Stimulated activated effector memory CD8-positive, alpha-beta T cell treated with anti-CD3 and anti-CD28 coated beads, Interleukin-12 subunit alpha, Interleukin-12 subunit beta, amount 100 ng/mL, for 72 hours (primary cell): ENCODE results near the gene ARID5A.

Experiments used
- ATAC-seq: fragments of 150-1000 bp; cut with Tn5 transposase; 2 replicates; pipeline ENCODE4 v1.10.0; 2021
- DNase-seq, 2 donors: peaks; one replicate each; pipeline ENCODE4 v3.0.0; 2021 to 2022; ENCODE audit warnings: low spot score in 2 of 2
- H3K27ac Mint-ChIP-seq: one replicate; pipeline ENCODE4 v1.8.0; 2022; ENCODE audit warnings: mild to moderate bottlenecking, mixed read lengths
- H3K36me3 Mint-ChIP-seq: one replicate; pipeline ENCODE4 v1.8.0; 2022; ENCODE audit warnings: mild to moderate bottlenecking, mixed read lengths
- H3K4me1 Mint-ChIP-seq: one replicate; pipeline ENCODE4 v1.8.0; 2022; ENCODE audit warnings: mixed read lengths
- H3K4me3 Mint-ChIP-seq: one replicate; pipeline ENCODE4 v1.8.0; 2022; ENCODE audit warnings: mild to moderate bottlenecking, mixed read lengths
- H3K9me3 Mint-ChIP-seq: one replicate; pipeline ENCODE4 v1.8.0; 2022; ENCODE audit warnings: mixed read lengths

ARID5A gene

DNA sequence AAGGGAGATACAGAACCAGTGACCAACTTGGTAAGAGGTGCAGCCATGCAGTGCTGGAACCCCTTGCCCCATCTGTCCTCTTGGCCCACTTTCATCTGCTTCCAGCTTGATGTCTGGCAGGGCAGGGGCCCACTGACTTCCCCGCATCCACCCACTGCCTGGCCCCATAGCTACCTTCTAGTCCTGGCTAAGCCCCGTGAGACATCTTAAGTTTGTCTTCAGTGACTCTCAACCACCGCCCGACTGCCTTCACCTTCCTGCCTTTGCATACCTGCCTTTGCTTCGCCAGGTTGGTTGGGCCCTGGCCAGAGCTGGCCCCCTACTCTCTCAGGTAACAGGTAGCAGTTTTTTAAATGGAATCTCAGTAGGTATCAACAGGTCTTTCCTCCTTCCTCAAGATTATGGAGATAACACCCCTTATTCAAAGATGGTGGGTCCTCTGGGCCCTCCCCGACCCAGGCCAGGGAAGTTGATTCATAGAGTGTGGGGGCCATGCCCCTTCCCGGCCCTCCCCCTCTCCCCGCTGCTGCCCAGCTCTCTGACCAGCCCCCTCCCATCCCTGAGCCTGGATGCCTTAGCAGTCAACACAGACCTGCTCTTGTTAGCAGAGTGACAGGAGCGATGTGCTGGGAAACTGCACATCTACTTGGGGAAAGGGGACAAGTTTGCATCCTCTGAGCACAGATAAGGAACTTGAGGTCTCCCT is 2.8 kb downstream of the ARID5A start:
- peaks cover 77% of the 10 kb centered on the region for H3K36me3 Mint-ChIP-seq
- H3K4me3 Mint-ChIP-seq, result peak overlapping the region; percentile 96
- no peaks in the 10 kb centered on the region for H3K9me3 Mint-ChIP-seq
- H3K27ac Mint-ChIP-seq, result peak overlapping the region; percentile 96
- H3K4me1 Mint-ChIP-seq, result peaks cover 61% of the 10 kb centered on the region
- no peak for DNase-seq
- ATAC-seq, result peak; percentile 11

DNA sequence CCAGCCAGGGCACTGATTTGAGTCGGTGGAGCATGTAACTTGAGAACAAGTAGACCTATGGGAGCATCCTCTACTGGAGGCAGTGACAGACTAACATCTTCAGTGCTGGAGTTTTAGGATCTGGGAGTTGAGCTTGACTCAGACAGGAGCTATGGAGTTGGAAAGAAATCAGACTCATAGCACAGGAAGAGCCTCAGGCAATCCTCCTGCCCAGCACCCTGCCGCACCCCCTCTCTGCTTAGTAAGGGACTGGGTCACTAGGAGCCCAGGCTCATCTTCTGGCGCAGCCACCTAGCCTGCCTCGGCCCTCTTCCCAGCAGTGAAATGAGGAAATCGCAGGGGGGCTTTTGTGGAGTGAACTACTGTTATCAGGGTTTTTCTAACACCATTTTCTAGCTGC is 3.6 kb downstream of the ARID5A start:
- Mint-ChIP-seq H3K4me1 (peaks cover 63% of the 10 kb centered on the region), H3K9me3 (no peaks in the 10 kb centered on the region), H3K4me3 (peak overlapping the region; percentile 96), H3K27ac (peak overlapping the region; percentile 96), H3K36me3 (peaks cover 85% of the 10 kb centered on the region)
- ATAC-seq (no peak), DNase-seq (no peak)

DNA sequence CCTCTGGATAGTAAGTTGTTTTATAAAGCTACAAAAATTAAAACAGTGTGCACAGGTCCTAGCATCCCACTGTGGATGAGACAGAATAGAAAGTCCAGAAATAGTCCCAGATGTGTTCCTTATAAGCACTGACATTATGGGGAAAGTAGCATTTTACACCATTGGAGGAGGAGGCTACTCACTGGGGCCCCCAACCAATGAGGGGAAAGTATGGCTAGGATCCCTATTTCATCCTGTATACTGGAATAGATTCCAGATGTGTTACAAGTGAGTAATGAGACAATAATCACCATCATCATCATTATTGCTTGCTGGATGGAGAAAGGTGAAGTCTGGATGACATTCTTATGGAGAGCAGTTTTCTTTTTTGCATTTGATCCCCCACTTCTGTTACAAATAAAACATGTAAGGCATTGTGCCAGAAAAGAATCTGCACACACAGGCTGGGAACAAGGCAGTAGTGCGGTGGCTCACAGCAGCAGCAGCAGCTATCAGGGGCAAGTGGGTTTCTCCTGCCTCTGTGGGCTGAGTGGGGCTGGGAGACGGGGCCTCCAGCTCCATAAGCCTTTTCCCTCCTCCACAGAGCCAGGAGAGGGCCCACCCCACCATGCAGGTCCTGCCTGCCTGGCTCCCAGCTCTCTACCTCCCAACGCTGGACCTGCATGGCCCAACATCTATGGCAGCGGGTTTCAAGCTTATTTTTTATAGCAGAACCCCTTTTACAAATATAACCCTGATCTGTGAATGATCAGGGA is 5.0 kb downstream of the ARID5A start:
- Mint-ChIP-seq H3K27ac (no peak overlapping the region), H3K36me3 (peaks cover 99% of the 10 kb centered on the region), H3K9me3 (no peaks in the 10 kb centered on the region), H3K4me1 (peaks cover 64% of the 10 kb centered on the region), H3K4me3 (peak overlapping the region; percentile 96)
- no peak for DNase-seq
- ATAC-seq, result no peak

DNA sequence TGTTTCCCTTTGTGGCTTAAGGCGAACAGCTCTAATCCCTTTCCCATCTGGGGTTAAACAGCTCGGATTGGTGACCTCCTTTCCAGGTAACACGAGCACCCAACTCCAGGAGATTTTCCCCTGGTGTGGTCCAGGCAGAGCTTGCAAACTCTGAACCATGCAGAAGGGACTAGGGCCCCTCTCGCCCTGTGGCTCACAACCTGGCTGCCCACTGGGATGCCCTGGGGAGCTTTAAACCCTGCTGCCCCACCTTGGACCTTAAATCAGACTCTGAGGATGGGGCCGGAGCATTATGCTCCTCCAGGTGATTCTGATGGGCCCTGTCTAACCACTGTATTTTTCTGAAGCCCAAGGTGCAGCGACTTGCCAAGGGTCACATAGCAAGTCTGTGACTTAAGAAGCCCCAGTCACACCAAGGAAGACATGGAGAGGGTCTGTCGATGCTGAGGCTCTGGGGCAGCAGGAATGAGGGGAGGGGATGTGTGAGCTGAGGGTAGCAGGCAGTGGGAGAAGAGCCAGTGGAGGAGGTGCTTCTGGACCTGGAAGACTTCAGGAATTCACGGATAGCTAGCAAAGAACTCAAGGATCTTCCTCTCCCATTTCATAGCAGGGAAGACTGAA is 5.9 kb downstream of the ARID5A start:
- Mint-ChIP-seq H3K36me3 (peaks cover 100% of the 10 kb centered on the region), H3K4me1 (peaks cover 73% of the 10 kb centered on the region), H3K9me3 (no peaks in the 10 kb centered on the region), H3K27ac (peak overlapping the region; percentile 60), H3K4me3 (peak overlapping the region; percentile 96)
- ATAC-seq, result no peak
- DNase-seq, result no peak

DNA sequence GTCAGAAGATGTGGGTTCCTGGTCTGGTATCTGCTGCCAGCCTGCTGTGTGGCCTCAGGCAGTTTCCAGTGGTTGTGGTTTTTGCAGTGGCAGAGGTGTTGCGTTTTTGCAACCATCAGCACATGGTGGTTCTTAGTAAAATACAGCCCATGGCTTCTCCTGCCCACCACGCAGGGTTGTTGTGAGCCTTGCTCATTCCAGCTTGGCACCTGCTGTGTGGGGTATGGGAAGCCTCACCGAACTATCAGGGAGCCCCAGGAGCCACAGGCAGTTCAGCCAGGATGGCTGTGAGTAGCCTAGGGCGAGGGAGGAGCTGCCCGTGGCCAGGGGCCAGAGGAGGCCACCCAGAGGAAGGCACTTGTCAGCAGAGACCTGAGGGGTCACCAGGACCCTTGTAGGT is 9.8 kb downstream of the ARID5A start:
- ATAC-seq (peak; percentile 56), DNase-seq (peak in 1 of 2 donors; percentile 62)
- Mint-ChIP-seq H3K4me3 (peak overlapping the region; percentile 55), H3K27ac (peak overlapping the region; percentile 91), H3K4me1 (peaks cover 61% of the 10 kb centered on the region), H3K9me3 (no peaks in the 10 kb centered on the region), H3K36me3 (peaks cover 100% of the 10 kb centered on the region)

DNA sequence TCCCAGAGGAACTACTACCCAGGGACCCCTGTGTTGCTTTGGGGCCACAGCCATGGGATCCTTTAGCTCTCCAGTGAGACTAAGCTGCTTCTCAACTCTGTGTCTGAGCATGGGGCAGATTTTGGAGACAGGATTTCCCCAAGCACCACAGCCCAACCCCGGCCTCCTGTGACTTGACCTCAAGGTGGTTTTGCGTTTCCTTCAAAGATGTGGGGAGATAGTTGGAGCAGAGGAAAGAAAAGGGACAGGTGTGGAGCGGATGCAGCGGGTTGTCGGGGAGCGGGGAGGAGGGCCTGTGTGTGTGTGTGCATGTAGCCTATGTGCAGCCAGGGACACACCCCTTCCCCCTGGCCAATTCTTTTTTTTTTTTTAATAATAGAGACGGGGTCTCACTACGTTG is 10.2 kb downstream of the ARID5A start:
- Mint-ChIP-seq H3K4me1 (peaks cover 61% of the 10 kb centered on the region), H3K27ac (peak overlapping the region; percentile 91), H3K4me3 (peak overlapping the region; percentile 55), H3K9me3 (no peaks in the 10 kb centered on the region), H3K36me3 (peaks cover 100% of the 10 kb centered on the region)
- DNase-seq, result no peak
- ATAC-seq, result no peak

DNA sequence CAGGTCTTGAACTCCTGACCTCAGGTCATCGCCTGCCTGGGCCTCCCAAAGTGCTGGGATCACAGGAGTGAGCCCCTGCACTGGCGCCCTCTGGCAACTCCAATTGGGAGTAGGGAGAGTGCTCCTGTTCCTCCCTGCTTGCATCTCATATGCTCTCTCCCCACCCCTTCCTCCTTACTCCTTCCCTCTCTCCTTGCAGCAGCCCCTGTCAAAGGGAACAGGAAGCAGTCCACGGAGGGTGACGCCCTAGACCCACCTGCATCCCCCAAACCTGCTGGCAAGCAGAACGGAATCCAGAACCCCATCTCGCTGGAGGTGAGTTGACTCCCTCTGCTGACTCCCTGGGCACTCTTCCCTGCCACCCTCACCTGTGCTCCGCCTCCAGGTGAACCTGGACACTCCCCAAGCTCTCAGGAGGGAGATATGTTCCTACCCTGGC is 10.7 kb downstream of the ARID5A start:
- Mint-ChIP-seq H3K27ac (peak overlapping the region; percentile 91), H3K9me3 (no peaks in the 10 kb centered on the region), H3K36me3 (peaks cover 100% of the 10 kb centered on the region), H3K4me3 (peak overlapping the region; percentile 55), H3K4me1 (peaks cover 65% of the 10 kb centered on the region)
- DNase-seq, result no peak
- no peak for ATAC-seq

DNA sequence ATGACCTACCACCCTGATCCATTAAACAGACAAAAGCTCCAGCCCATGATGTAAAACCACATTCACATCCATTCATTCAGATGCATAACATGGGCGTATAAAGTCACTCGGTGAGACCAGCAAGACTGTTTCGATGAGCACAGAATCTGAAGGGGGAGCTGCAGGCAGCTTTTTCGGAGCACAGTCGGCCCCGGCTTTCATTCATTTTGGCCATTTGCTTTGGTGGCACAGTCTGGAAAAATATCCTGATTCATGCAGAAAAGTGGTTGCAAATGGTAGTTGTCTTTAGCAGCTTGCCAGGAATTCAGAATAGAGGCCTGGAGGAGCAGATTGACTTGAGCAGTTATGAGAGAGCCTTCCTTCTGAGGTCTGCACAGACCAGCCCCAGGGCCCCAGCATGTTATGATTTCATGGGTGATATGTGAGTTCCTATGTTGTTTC is 11.2 kb downstream of the ARID5A start:
- Mint-ChIP-seq H3K4me1 (peaks cover 62% of the 10 kb centered on the region), H3K9me3 (no peaks in the 10 kb centered on the region), H3K27ac (peak overlapping the region; percentile 91), H3K4me3 (peak overlapping the region; percentile 55), H3K36me3 (peaks cover 100% of the 10 kb centered on the region)
- no peak for ATAC-seq
- no peak for DNase-seq

DNA sequence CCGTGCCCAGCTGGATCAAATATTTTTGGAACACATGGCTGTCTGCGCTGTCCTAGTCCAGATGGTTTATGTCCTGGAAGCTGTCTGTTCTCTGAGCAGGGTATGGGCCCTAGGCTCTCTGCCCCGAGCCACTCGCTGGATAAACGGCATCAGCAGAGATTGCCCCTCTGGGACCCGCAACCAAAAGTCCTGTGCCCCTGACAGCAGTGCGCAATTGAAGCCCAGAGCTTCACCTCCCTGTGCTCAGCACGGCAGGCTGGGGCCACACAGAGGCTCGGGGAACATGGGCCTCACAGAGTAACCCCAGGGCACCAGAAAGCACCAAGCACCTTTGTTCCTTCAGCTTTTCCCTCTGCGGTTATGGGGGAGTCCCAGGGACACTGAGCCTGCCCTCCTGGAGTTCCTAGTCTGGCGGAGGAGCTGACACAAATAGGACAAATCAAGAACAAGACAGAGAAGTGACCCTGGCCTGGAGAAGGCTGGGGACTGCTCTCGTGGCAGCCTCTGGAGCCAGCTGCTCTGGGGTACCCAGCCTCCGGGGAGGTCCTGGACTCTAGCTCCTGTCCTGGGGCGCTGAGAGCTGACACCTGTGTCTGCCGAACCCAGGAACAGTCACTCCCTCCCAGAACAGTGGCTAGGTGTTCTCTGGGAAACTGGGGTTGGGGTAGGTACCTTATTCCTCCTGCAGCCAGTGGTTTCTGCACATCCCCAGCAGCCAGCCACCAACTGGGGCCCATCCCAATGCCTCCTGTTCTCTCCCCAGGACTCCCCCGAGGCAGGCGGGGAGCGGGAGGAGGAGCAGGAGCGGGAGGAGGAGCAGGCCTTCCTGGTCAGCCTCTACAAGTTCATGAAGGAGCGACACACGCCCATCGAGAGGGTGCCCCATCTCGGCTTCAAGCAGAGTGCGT is 12.3 kb downstream of the ARID5A start:
- Mint-ChIP-seq H3K9me3 (no peaks in the 10 kb centered on the region), H3K4me3 (no peak overlapping the region), H3K36me3 (peaks cover 100% of the 10 kb centered on the region), H3K4me1 (peaks cover 64% of the 10 kb centered on the region), H3K27ac (no peak overlapping the region)
- no peak for ATAC-seq
- DNase-seq, result no peak

DNA sequence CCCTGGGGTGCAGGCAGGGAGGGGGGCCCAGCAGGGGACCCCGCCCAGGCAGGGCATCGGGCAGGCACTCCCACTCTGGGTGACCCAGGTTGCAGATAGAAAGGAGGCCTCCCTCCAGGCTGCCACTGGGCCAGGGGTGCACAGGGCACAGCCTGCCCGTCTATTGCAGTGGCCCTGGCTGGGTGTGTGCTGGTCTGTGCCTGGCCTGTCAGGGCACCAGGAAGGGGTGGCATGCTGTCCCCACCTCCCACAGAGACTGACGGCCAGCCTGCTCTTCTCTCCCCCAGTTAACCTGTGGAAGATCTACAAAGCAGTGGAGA is 12.9 kb downstream of the ARID5A start:
- H3K4me1 Mint-ChIP-seq, result peaks cover 64% of the 10 kb centered on the region
- no peak overlapping the region for H3K4me3 Mint-ChIP-seq
- no peak for DNase-seq
- H3K36me3 Mint-ChIP-seq, result peaks cover 100% of the 10 kb centered on the region
- H3K9me3 Mint-ChIP-seq, result no peaks in the 10 kb centered on the region
- peak overlapping the region; percentile 26 for H3K27ac Mint-ChIP-seq
- no peak for ATAC-seq

DNA sequence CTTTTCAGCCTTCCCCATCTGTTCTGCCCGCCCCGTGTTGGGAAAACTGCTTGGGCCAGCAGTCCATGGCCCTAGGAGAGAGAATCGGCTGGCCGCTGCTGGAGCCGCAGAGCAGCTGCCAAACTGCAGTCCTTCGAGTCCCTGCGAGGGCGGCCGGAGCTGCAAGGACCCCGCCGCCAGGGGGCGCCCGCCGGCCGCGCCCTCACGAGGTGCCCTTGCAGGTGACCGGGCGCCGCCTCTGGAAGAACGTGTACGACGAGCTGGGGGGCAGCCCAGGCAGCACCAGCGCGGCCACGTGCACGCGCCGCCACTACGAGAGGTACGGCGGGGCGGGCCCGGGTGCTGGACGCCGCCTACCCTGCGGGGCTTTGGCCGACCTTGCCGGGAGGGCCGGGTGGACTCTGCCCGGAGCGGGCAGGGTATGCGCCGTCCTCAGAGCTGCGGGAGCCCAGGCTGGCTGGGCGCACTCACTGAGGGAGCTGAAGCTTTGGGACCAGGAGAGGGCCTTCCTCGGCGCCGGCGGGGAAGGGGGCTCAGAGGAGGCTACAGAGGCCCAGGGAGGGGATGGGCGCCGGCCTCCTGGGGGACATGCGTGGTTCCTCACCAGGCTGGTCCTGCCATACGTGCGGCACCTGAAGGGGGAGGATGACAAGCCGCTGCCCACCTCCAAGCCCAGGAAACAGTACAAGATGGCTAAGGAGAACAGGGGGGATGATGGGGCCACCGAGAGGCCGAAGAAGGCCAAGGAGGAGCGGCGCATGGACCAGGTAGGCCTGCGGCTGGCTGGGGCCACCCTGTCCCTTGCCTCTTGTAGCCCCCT is 13.6 kb downstream of the ARID5A start:
- Mint-ChIP-seq H3K4me3 (no peak overlapping the region), H3K27ac (peak overlapping the region; percentile 26), H3K9me3 (no peaks in the 10 kb centered on the region), H3K36me3 (peaks cover 100% of the 10 kb centered on the region), H3K4me1 (peaks cover 64% of the 10 kb centered on the region)
- DNase-seq (no peak), ATAC-seq (no peak)

DNA sequence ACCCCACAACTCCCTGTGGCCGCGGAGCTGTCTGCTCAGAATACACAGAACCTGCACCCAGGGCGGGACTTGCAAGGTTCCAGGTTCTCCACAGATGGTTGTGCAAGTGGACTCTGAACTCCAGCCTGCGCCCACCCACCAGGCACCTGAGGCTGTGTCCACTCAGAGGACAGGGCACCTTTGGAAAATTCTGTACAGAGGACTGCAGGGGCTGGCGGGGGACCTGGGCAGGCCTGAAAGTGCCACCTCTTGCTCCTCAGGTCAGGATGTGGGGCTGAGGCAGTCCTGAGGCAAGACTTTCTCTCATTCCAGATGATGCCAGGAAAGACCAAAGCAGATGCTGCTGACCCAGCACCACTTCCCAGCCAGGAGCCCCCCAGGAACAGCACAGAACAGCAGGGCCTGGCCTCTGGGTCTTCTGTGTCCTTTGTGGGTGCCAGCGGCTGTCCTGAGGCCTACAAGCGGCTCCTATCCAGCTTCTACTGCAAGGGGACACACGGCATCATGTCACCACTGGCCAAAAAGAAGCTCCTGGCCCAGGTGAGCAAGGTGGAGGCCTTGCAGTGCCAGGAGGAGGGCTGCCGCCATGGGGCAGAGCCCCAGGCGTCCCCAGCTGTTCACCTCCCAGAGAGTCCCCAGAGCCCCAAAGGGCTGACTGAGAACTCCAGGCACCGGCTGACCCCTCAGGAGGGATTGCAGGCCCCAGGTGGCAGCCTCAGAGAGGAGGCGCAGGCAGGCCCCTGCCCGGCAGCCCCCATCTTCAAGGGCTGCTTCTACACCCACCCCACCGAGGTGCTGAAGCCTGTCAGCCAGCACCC is 14.4 kb downstream of the ARID5A start:
- ATAC-seq (no peak), DNase-seq (no peak)
- Mint-ChIP-seq H3K4me1 (peaks cover 57% of the 10 kb centered on the region), H3K4me3 (no peak overlapping the region), H3K27ac (peak overlapping the region; percentile 26), H3K9me3 (no peaks in the 10 kb centered on the region), H3K36me3 (peaks cover 96% of the 10 kb centered on the region)

DNA sequence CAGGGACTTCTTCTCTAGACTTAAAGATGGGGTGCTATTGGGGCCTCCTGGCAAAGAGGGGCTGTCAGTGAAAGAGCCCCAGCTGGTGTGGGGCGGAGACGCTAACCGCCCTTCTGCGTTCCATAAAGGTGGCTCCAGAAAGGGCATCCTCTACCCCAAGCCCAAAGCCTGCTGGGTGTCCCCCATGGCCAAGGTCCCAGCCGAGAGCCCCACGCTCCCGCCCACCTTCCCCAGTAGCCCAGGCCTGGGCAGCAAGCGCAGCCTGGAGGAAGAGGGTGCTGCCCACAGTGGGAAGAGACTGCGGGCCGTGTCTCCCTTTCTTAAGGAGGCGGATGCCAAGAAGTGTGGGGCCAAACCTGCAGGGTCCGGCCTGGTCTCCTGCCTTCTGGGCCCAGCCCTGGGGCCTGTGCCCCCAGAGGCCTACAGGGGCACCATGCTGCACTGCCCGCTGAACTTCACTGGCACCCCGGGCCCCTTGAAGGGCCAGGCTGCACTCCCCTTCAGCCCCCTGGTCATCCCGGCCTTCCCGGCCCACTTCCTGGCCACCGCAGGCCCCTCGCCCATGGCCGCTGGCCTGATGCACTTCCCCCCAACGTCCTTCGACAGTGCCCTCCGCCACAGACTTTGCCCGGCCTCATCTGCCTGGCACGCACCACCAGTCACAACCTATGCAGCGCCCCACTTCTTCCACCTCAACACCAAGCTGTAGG is 15.2 kb downstream of the ARID5A start:
- ATAC-seq, result no peak
- no peak for DNase-seq
- H3K36me3 Mint-ChIP-seq, result peaks cover 92% of the 10 kb centered on the region
- no peak overlapping the region for H3K4me3 Mint-ChIP-seq
- peak overlapping the region; percentile 90 for H3K27ac Mint-ChIP-seq
- peaks cover 55% of the 10 kb centered on the region for H3K4me1 Mint-ChIP-seq
- peaks cover under 1% of the 10 kb centered on the region for H3K9me3 Mint-ChIP-seq
